ENCODE results near the gene PLCL2.

- no peak for TF ChIP-seq EZH2 (IDR thresholded peaks at IDR 0.05; ENCODE audit: borderline replicate concordance, low read depth, low read length, poor library complexity, severe bottlenecking)
- no peak for TF ChIP-seq CTCF (conservative IDR thresholded peaks at IDR 0.05; ENCODE audit: low read depth, low read length)
These were observed 163.1 kb downstream of the PLCL2 start for GRCh38 chr3:17047894-17048293.
